ENCODE data around the gene SERPINF2.

- TF ChIP-seq CTCF (IDR thresholded peaks at IDR 0.05; ENCODE audit: insufficient read depth, low read length, poor library complexity, severe bottlenecking) (no peak), EZH2phosphoT487 (conservative IDR thresholded peaks at IDR 0.05; ENCODE audit: low read length) (no peak)
These were observed 11.2 kb downstream of the SERPINF2 start for GRCh38 chr17:1753767-1754429.

All from SU-DHL-6 (cell line).